Osteoblast (primary cell): Measurements from ENCODE around the gene TINAGL1. TPM values are rescaled to one million over a fixed set of nuclear protein-coding genes. Genes with fewer than 3 reads are reported as not detected.
"Not testable (repeated sequence)": the region's sequence is repeated elsewhere in the genome, so short reads cannot be mapped to it uniquely, and the experiment has no call there.

ENCODE experiments used
- DNase-seq: peaks from one replicate; pipeline ENCODE4 v3.0.0; 2011; ENCODE audit warnings: low spot score, mixed read lengths; ENCODE audit not compliant: insufficient read length; ENCODE audit errors: missing footprints
- H2AFZ ChIP-seq: 2 replicates; pipeline ENCODE4 v1.6.0; 2011; ENCODE audit warnings: mild to moderate bottlenecking, low read length
- H3K27ac ChIP-seq: 2 replicates; pipeline ENCODE4 v1.5.1; 2011; ENCODE audit warnings: mild to moderate bottlenecking, low read depth, low read length, moderate library complexity
- H3K27me3 ChIP-seq: 2 replicates; pipeline ENCODE4 v1.6.0; 2012; ENCODE audit warnings: mild to moderate bottlenecking, control low read depth, inconsistent platforms, low read length, moderate library complexity; ENCODE audit not compliant: insufficient read depth
- H3K36me3 ChIP-seq: 2 replicates; pipeline ENCODE4 v1.5.1; 2011; ENCODE audit warnings: mild to moderate bottlenecking, low read length, control low read depth, moderate library complexity; ENCODE audit not compliant: insufficient read depth
- H3K4me1 ChIP-seq: 2 replicates; pipeline ENCODE4 v1.5.1; 2011; ENCODE audit warnings: mild to moderate bottlenecking, low read length, control low read depth, moderate library complexity; ENCODE audit not compliant: insufficient read depth
- H3K4me2 ChIP-seq: 2 replicates; pipeline ENCODE4 v1.6.0; 2011; ENCODE audit warnings: mild to moderate bottlenecking, low read length; ENCODE audit not compliant: insufficient read depth
- H3K4me3 ChIP-seq: fragments of 200-600 bp; sonication (generic); 3 replicates; pipeline ENCODE4 v1.5.1; 2012; ENCODE audit warnings: mild to moderate bottlenecking, low read length, inconsistent platforms; ENCODE audit not compliant: insufficient read depth
- H3K79me2 ChIP-seq: 2 replicates; pipeline ENCODE4 v1.6.0; 2012; ENCODE audit warnings: mild to moderate bottlenecking, low read length, control low read depth, inconsistent platforms; ENCODE audit not compliant: insufficient read depth
- H3K9me3 ChIP-seq: 2 replicates; pipeline ENCODE4 v1.5.1; 2011; ENCODE audit warnings: low read depth, low read length, control low read depth
- H4K20me1 ChIP-seq: 2 replicates; pipeline ENCODE4 v1.6.0; 2012; ENCODE audit warnings: mild to moderate bottlenecking, low read length, control low read depth; ENCODE audit not compliant: insufficient read depth
- total RNA-seq: library from RNA; depleted of rRNA; stranded (reverse); fragments of >200 nt; gene quantifications from 2 replicates; pipeline ENCODE4 v1.2.3, GENCODE V29; 2012
- TF ChIP-seq, protein P1 (sequence below): IDR thresholded peaks from 2 replicates; pipeline ENCODE4 v1.5.1; 2011; ENCODE audit warnings: mild to moderate bottlenecking, low read depth, low read length, moderate library complexity; ENCODE audit errors: extremely low read depth

The TINAGL1 gene
- total RNA-seq, 1 donor, result 50.3 TPM

GRCh38 chr1:31584869-31585735 is 8.8 kb downstream of the TINAGL1 start:
- H3K79me2 ChIP-seq, result no peaks in the 10 kb centered on the region
- peaks cover 43% of the 10 kb centered on the region for H3K4me1 ChIP-seq

DNA sequence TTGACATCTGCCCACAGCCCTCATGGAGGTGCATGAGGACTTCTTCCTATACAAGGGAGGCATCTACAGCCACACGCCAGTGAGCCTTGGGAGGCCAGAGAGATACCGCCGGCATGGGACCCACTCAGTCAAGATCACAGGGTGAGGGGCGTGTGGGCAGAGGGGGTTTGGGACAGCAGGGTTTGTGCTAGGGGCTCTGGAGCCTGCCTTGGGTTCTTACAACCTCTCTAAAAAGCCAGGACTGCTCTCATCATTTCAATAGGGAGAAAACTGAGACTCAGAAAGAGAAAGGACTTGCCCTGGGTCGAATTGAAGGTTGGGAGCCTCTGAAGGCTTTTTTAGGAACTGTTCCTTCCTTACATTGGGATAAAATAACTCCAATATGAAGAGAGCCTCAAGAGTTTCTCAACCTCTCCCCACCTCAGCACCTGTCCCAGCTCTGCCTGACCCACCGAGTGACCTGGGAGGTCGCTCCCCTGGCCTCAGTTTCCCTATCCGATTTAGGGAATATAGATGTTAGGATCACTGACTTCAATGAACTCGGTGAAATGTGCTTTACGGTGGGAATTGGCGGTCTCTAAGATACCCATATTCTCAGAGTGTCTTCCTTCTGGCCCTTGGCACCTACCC is 9.5 kb downstream of the TINAGL1 start:
- Histone ChIP-seq H3K4me3 (no peak overlapping the region), H2AFZ (no peak overlapping the region), H3K9me3 (no peaks in the 10 kb centered on the region), H4K20me1 (no peaks in the 10 kb centered on the region), H3K79me2 (no peaks in the 10 kb centered on the region), H3K27ac (no peak overlapping the region), H3K4me1 (peaks cover 36% of the 10 kb centered on the region), H3K36me3 (peaks cover 18% of the 10 kb centered on the region), H3K27me3 (no peaks in the 10 kb centered on the region), H3K4me2 (no peak overlapping the region)
- TF ChIP-seq, protein P1, sequence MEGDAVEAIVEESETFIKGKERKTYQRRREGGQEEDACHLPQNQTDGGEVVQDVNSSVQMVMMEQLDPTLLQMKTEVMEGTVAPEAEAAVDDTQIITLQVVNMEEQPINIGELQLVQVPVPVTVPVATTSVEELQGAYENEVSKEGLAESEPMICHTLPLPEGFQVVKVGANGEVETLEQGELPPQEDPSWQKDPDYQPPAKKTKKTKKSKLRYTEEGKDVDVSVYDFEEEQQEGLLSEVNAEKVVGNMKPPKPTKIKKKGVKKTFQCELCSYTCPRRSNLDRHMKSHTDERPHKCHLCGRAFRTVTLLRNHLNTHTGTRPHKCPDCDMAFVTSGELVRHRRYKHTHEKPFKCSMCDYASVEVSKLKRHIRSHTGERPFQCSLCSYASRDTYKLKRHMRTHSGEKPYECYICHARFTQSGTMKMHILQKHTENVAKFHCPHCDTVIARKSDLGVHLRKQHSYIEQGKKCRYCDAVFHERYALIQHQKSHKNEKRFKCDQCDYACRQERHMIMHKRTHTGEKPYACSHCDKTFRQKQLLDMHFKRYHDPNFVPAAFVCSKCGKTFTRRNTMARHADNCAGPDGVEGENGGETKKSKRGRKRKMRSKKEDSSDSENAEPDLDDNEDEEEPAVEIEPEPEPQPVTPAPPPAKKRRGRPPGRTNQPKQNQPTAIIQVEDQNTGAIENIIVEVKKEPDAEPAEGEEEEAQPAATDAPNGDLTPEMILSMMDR, result no peak
- DNase-seq, result peak; percentile 91

More at GRCh38 chr1:31584869-31585735, 8.8 kb downstream of the TINAGL1 start:
- TF ChIP-seq, protein P1, result no peak
- H3K27me3 ChIP-seq, result no peaks in the 10 kb centered on the region
- H4K20me1 ChIP-seq, result no peaks in the 10 kb centered on the region
- peaks cover 18% of the 10 kb centered on the region for H3K36me3 ChIP-seq
- H3K9me3 ChIP-seq, result no peaks in the 10 kb centered on the region
- no peak overlapping the region for H2AFZ ChIP-seq
- no peak overlapping the region for H3K27ac ChIP-seq
- DNase-seq, result peak; percentile 76
- H3K4me2 ChIP-seq, result no peak overlapping the region
- no peak overlapping the region for H3K4me3 ChIP-seq

DNA sequence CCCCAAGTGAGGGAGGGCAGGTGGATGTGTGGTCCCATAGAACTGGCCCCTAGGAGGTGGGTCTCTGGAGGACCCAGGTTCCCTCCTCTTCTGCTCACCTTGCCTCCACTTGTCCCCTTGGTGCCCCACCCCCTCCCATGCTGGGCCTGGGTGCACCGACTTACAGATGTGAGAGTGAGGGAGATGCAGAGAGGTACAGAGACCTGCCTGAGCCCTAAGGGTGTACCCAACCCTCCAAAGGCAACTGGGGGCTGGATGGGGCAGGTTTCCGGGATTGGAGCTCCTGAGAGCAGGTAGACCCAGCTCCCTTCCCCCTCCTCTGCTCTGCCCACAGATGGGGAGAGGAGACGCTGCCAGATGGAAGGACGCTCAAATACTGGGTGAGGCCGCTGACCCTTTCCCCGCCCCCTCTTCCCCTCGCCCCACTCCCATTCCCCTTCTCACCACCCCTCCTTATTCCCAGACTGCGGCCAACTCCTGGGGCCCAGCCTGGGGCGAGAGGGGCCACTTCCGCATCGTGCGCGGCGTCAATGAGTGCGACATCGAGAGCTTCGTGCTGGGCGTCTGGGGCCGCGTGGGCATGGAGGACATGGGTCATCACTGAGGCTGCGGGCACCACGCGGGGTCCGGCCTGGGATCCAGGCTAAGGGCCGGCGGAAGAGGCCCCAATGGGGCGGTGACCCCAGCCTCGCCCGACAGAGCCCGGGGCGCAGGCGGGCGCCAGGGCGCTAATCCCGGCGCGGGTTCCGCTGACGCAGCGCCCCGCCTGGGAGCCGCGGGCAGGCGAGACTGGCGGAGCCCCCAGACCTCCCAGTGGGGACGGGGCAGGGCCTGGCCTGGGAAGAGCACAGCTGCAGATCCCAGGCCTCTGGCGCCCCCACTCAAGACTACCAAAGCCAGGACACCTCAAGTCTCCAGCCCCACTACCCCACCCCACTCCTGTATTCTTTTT is 10.3 kb downstream of the TINAGL1 start:
- H2AFZ ChIP-seq, result no peak overlapping the region
- H3K79me2 ChIP-seq, result no peaks in the 10 kb centered on the region
- no peaks in the 10 kb centered on the region for H3K9me3 ChIP-seq
- DNase-seq, result peak; percentile 63
- TF ChIP-seq, protein P1, result no peak
- no peaks in the 10 kb centered on the region for H3K27me3 ChIP-seq
- no peak overlapping the region for H3K27ac ChIP-seq
- no peaks in the 10 kb centered on the region for H4K20me1 ChIP-seq
- H3K4me2 ChIP-seq, result no peak overlapping the region
- H3K4me3 ChIP-seq, result no peak overlapping the region
- peaks cover 18% of the 10 kb centered on the region for H3K36me3 ChIP-seq
- H3K4me1 ChIP-seq, result peaks cover 32% of the 10 kb centered on the region

DNA sequence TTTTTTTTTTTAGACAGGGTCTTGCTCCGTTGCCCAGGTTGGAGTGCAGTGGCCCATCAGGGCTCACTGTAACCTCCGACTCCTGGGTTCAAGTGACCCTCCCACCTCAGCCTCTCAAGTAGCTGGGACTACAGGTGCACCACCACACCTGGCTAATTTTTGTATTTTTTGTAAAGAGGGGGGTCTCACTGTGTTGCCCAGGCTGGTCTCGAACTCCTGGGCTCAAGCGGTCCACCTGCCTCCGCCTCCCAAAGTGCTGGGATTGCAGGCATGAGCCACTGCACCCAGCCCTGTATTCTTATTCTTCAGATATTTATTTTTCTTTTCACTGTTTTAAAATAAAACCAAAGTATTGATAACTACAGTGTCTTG is 11.0 kb downstream of the TINAGL1 start:
- not testable (repeated sequence) for H4K20me1 ChIP-seq, H3K4me2 ChIP-seq, H3K27ac ChIP-seq, H2AFZ ChIP-seq, H3K9me3 ChIP-seq, H3K27me3 ChIP-seq, H3K79me2 ChIP-seq, DNase-seq, H3K4me3 ChIP-seq
- Histone ChIP-seq H3K36me3 (peaks cover 18% of the 10 kb centered on the region), H3K4me1 (peaks cover 27% of the 10 kb centered on the region)
